Mesenteric fat pad (tissue), 1 donor: ENCODE data around the gene NDUFAF4. TPM values are rescaled to one million over a fixed set of nuclear protein-coding genes. Genes with fewer than 3 reads are reported as not detected.
"Not testable (repeated sequence)": the region's sequence is repeated elsewhere in the genome, so short reads cannot be mapped to it uniquely, and the experiment has no call there.

Experiments used
- DNase-seq: peaks from one replicate; pipeline ENCODE4 v3.0.0-alpha.2; 2020; ENCODE audit warnings: low spot score
- total RNA-seq: library from RNA; stranded (reverse); fragmentation: NEBNext Ultra II Directional; extraction: Animal tissue kit (Norgen Biotek cat#: 25700); gene quantifications from one replicate; pipeline ENCODE4 v1.2.1, GENCODE V29; 2021
- donor health status: DM: yes; HTN: yes; CAD: no.

Gene NDUFAF4
- total RNA-seq, 1 donor from 2014 or later, result 49.3 TPM

GRCh38 chr6:96899451-96899998 is 1.8 kb upstream of the NDUFAF4 start:
- DNase-seq, result no peak

GRCh38 chr6:96899019-96899418 is 1.3 kb upstream of the NDUFAF4 start:
- no peak for DNase-seq

- no peak for DNase-seq
These were observed 655 bp upstream of the NDUFAF4 start for GRCh38 chr6:96898241-96898851.

- DNase-seq, result no peak
These were observed 8.5 kb downstream of the NDUFAF4 start for GRCh38 chr6:96889146-96889545.

GRCh38 chr6:96888745-96889144 is 8.9 kb downstream of the NDUFAF4 start:
- no peak for DNase-seq

- DNase-seq, result no peak
These were observed 11.2 kb downstream of the NDUFAF4 start for GRCh38 chr6:96886519-96886918.

- not testable (repeated sequence) for DNase-seq
These were observed 12.5 kb downstream of the NDUFAF4 start for GRCh38 chr6:96885187-96885631.

- DNase-seq, result no peak
These were observed 19.5 kb downstream of the NDUFAF4 start for GRCh38 chr6:96878143-96878542.

- DNase-seq, result no peak
These were observed 20.7 kb downstream of the NDUFAF4 start for GRCh38 chr6:96876886-96877545.

GRCh38 chr6:96872976-96873375 is 24.7 kb downstream of the NDUFAF4 start:
- DNase-seq, result no peak

- no peak for DNase-seq
These were observed 32.7 kb downstream of the NDUFAF4 start for GRCh38 chr6:96865055-96865405.

GRCh38 chr6:96864216-96865054 is 33.3 kb downstream of the NDUFAF4 start:
- DNase-seq, result no peak

- DNase-seq, result no peak
These were observed 35.1 kb downstream of the NDUFAF4 start for GRCh38 chr6:96862560-96862959.

GRCh38 chr6:96861588-96861987 is 36.1 kb downstream of the NDUFAF4 start:
- no peak for DNase-seq

- no peak for DNase-seq
These were observed 40.8 kb downstream of the NDUFAF4 start for GRCh38 chr6:96856856-96857255.

- no peak for DNase-seq
These were observed 44.6 kb downstream of the NDUFAF4 start for GRCh38 chr6:96853083-96853482.

GRCh38 chr6:96852605-96853004 is 45.1 kb downstream of the NDUFAF4 start:
- no peak for DNase-seq

- no peak for DNase-seq
These were observed 45.8 kb downstream of the NDUFAF4 start for GRCh38 chr6:96851858-96852257.

- no peak for DNase-seq
These were observed 48.1 kb downstream of the NDUFAF4 start for GRCh38 chr6:96849615-96850014.

- no peak for DNase-seq
These were observed 53.2 kb downstream of the NDUFAF4 start for GRCh38 chr6:96844530-96844929.

- no peak for DNase-seq
These were observed 56.3 kb downstream of the NDUFAF4 start for GRCh38 chr6:96841345-96841744.
